Hindlimb muscle (tissue), 1 donor: ENCODE measurements around the gene CSNK1G3. TPM values are rescaled to one million over a fixed set of nuclear protein-coding genes. Genes with fewer than 3 reads are reported as not detected.

Source experiments
- DNase-seq: peaks from one replicate; pipeline ENCODE4 v3.0.0-alpha.2; 2013
- polyA plus RNA-seq: library from polyadenylated mRNA; unstranded; fragments of 120-200 nt; gene quantifications from one replicate; pipeline ENCODE4 v1.2.1, GENCODE V29; 2013; ENCODE audit not compliant: insufficient read length

CSNK1G3 gene
- polyA plus RNA-seq, 1 donor, result 20.7 TPM

DNA sequence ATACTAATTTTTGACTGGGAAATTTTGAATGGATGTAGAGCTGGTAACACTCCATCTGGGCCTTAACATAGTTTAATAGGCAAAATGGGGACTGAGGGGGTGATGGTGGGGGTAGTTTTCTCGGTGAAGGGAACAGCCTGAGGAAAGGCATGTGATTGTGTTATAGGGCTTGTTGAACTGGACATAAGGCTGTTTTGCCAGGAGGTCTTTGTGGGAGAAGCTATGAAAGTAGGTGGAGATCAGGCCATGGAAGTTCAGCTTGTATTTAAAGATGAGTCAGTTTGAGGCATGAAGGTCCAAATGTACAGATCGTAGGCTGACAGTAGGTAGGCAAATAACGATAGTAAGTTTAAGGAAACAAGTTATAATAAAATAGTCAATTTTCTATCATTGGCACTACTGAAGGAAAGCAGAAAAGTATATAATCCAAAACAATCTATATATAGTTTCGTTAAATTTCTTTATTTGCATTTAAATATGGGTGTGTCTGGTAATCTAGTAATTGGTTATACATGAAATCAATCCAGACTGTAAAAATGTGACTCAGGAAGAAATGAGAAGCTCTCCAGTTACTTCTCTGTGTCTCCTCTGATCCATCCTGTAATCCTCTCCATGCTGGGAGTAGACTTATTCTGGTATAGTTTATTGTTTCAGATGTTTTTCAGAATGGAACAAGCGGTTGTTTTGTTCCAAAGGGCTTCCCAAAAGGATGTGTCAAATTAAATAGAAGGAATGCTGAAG lies 2.8 kb downstream of the CSNK1G3 start:
- no peak for DNase-seq

DNA sequence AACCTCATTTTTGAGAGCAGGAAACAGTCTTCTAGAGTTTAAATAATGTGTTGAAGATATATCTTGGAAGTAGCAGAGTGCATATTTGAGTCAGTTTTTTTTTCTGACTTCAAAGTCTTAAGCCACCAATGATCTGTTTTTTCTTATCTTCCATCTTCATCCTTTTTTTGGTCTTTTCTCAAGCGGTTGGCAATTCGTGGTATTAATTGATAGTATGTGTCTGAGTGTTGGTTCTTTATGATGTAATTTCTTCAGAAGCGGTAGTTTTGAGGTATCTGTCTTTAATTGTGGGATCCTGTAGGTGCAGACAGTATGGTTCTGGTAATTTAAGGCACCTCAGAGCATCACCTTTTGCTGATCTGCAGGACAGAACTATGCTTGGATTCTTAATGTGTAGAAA lies 3.9 kb downstream of the CSNK1G3 start:
- DNase-seq, result no peak

DNA sequence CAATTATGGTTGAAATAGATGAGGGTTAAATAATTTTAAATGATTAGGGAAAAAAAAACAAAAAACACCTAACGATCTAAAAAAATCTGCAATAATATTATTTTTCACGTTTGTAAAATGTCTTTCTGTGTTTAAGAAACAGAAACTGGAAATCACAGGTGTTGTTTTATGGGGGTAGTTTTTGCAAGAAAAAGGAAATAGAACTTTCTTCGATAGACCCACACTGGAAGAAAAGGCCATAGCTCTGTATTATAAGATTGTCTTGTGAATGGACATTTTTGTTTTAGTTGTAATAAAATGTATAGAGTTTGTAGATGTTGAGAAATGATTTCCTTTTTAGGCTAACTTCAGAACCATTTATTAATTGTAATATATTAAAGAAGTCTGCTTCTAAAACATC lies 5.5 kb downstream of the CSNK1G3 start:
- DNase-seq, result no peak

DNA sequence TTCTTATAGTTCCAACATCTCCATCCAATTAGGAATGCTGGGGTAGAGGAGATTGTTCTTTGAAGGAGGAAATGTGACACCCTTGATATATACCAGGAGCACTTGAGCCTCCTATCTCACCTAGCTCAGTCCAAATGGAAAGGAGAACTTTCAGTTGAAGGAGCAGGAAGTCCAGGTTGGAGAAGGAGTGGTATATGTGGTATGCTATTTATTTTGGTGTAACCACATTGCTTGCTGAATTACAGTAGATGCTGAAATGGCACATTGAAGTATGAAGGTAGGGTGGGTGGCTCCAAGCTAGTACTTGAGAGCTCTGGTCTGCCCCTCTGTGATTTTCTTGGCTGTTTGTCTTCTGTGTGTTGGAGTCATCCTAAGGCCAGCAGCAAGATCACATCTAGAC lies 6.1 kb downstream of the CSNK1G3 start:
- DNase-seq, result no peak

DNA sequence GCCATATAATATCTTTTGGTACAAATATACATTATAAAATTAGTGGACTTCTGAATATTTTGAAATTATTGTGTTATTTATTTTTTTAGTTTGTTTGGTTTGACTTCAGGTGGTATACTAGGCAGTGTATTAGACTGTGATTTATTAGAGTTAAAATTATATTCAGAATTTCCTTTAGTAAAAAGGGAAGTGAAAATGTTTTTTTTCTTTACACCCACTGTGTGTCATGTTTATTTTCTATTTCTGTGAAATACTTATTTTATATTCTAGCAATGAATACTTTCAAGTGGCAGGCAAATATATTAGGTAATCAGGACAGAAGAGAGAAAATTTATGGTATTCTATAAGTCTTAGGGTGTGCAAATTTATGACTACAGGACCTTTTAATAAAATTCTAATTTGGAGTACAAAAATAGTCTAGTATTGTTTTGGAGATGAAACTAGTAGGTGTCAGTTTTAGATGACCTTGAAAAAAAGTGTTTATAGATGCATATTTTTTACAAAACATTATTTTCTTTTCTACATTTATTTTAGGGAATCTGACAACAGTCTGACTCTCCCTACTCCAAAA lies 8.8 kb downstream of the CSNK1G3 start:
- no peak for DNase-seq

DNA sequence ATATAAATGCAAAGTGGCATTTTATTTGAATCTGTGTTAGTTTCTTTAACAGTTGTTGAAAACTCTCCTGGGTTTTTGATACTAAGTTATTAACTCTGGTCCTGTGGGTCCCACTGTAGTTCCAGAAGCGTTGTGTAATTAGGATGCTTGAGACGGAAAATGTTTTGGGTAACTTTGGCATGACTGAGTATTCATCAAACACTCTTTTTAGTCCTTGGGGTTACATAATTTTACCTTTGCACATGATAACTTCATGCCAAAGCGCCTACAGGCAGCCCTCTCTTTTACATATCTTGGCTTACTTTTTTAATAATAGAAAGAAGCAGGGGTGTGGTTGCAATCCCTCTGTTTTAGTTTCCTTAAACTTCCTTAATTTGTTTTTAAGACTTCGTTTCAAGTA lies 12.2 kb downstream of the CSNK1G3 start:
- DNase-seq, result no peak

DNA sequence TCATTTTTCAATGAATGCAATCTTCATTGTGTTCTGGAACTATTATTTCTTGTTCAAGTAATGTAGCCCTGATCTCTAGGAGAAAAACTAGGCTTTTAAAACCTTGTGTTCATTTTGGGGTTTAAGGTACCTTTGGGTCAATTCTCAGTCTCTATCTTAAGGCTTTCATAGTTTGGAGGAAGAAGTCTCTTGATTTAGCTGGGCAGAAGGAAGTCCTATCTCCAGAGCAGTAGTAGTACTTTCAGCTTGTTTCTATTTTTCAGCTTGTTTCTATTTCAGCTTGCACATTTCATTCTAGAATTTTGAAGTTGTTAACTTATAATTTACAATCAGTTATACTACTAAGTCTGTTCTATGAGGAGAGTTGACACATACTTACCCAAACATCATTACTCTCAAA lies 15.2 kb downstream of the CSNK1G3 start:
- no peak for DNase-seq

DNA sequence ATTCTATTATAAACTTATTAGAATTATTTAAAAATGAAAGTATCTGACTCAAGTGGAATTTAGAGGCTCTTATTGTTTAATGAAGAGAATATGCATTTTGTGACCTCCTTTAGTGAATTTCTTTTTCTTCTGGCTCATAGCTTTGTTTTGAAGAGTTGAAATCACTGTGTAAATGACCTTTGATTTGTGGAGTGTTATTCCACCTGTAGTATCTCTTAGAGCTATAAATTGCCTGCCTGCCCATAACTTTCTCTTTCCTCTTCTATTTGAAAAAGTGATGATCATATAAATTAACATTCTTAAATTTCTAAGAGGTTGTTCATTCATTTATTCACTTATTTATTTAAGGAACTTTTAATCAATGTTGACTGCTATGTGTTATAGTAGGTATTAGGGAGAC lies 16.1 kb downstream of the CSNK1G3 start:
- DNase-seq, result no peak

DNA sequence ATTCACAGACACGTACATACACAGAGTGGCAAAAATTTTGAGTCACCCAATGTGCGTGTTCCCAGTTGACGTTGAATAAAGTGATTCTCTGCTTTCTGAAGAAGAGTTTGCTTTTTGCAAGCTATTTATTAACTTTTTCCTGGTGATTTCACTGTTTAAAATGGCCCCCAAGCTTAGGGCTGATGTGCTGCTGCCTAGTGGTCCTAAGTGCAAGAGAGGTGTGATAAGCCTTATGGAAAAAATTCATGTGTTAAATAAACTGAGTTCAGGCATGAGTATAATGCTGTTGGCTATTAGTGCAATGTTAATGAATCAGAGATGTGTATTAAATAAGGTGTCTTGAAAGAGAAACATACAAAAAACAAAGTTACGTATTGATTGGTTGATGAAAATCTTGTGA lies 16.9 kb downstream of the CSNK1G3 start:
- no peak for DNase-seq

DNA sequence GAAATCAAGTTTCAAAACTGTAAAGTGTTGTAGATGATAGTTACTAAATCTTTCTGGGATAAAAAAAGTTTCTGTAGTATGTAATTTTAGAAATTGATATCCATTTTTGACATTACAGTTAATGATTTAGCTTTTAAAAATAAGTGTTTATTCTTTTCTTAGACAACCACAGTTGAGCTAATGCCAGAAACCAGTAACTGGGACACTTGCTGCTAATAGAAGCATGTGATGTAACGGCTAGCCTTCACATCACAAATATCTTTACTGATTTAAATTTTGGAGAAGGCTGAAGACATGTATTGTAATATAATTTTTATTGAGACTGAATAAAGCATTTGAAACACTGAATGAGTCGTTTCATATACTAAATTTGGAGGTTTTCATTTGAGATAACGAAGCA lies 18.8 kb downstream of the CSNK1G3 start:
- no peak for DNase-seq

DNA sequence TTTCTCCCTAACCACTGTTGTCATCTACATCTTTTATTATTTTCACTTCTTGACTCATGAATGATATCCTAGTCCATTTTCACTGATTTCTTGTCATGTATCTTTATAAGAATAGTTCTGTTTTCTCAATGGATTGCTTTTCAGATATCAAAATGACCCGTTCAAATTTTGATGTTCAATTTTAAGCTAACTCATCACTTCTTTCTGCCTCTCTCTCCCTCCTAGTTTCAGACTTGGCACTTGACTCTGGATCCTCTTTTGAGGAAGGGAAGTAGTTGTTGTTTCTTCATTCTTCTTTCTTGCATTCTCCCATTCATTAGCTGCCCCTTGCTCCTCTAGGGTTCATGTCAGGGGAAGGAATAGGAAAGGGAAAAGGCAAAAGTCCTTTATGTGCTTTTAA lies 23.7 kb downstream of the CSNK1G3 start:
- no peak for DNase-seq

DNA sequence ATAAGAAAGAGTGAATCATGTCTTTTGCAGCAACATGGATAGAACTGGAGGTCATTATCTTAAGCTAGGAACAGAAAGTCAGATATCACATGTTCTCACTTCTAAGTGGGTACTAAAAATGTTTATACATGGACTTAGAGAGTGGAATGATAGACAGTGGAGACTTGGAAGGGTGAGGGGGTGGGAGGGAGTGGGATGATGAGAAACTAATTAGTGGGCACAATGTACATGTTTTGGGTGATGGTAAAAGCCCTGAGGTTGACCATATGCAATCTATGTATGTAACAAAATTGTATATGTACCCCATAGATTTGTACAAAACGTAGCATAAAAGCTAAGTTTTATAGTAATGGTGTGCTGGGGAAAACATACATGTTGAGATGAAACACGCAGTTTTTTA lies 25.3 kb downstream of the CSNK1G3 start:
- no peak for DNase-seq

DNA sequence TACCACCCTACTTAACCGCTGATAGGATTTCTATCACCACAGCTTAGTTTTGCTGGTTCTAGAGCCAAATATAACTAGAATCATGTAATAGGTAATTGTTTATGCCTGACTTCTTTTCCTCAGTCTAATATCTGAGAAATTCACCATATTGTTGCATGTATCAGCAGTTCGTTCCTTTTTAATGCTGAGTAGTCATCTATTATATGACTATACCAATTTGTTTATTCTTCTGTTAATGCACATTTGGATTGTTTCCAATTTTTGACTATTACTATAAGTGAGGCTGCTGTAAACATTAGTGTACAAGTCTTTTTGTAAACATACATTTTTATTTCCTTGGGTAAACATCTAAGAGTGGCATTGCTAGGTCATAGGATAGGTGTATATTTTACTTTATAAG lies 25.9 kb downstream of the CSNK1G3 start:
- DNase-seq, result no peak

DNA sequence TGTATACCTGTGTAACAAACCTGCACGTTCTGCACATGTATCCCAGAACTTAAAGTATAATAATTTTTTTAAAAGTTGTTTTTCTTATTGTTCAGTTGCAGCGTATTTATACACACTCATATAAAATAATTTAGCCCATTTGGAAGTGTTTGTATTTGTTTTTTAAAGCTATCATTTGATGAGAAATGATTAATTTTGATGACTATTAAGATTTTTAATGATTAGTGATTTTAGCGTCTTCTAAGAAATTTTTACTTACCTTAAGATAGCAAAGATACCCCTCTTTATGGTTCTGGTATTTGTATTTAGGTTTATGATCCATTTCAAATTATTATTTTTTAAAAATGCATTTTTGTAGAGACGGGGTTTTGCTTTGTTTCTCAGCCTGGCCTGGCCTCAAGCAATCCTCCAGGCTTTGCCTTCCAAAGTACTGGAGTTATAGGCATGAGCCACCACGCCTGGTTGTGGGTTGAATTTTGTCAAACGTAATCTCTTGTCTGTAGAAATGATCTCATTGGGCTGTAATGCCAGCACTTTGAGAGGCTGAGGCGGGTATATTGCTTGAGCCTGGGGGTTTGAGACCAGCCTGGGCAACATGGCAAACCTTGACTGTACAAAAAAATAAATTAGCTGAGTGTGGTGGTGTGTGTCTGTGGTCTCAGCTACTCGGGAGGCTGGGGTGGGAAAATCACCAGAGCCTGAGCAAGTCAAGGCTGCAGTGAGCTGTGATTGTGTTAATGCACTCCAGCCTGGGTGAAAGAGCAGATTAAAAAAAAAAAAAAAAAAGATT lies 26.9 kb downstream of the CSNK1G3 start:
- no peak for DNase-seq

DNA sequence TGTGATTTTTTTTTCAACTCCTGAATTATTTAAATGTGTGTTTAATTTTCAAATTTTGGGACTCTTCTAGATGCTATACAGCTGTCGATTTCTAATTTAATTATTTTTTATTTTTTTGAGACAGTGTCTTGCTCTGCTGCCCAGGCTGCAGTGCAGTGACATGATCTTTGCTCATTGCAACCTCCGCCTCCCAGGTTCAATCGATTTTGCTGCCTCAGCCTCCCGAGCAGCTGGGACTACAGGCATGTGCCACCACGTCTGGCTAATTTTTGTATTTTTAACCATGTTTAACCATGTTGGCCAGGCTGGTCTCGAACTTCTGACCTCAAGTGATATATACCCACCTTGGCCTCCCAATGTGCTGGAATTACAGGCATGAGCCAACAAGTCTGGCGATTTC lies 28.6 kb downstream of the CSNK1G3 start:
- DNase-seq, result no peak

DNA sequence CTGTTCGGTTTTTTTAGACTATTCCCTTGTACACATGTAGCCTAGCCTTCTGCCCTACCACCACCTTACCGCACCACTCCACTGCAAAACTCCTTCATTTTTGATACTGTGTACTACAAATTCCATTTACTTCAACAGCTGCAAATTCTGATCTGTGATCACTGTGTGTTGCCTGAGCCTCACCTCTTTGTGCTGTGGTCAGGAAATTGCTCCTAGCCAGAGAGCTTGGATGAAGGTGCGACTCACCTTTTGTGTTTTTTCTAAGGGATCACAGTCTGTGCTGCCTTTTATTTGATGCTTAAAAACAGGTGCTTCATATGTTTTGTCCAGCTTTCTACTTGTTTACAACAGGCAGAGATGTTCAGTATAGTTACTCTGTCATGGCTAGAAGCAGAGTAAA lies 31.5 kb downstream of the CSNK1G3 start:
- no peak for DNase-seq

DNA sequence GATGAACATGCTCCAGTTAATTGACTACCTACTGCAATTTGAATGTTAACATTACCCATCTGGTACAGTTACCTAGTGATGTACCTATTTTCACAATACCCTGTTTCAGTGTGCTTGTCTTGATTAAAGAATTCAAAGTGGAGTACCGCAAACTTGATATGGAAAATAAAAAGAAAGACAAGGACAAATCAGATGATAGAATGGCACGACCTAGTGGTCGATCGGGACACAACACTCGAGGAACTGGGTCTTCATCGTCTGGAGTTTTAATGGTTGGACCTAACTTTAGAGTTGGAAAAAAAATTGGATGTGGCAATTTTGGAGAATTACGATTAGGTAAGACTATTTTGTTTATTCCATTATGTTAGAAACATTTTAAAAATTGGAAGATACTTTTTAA lies 33.5 kb downstream of the CSNK1G3 start:
- DNase-seq, result no peak

DNA sequence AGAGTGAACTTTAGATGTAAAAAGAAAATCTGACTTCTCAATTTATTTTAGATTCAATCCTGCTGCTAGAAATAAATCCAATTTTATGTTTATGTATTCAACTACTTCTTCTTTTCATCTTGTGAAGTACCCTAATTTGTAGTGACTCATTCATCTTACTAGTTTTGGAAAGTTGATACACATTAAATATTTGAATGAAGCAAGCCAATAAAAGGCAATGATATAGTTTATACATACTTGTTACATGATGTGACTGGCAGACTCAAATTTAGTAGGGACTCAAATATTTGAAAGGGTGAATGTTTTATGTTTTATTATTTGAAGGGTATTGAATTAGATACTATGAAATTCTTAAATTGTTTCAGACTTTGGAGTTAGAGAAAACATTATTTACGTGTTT lies 34.7 kb downstream of the CSNK1G3 start:
- DNase-seq, result no peak

DNA sequence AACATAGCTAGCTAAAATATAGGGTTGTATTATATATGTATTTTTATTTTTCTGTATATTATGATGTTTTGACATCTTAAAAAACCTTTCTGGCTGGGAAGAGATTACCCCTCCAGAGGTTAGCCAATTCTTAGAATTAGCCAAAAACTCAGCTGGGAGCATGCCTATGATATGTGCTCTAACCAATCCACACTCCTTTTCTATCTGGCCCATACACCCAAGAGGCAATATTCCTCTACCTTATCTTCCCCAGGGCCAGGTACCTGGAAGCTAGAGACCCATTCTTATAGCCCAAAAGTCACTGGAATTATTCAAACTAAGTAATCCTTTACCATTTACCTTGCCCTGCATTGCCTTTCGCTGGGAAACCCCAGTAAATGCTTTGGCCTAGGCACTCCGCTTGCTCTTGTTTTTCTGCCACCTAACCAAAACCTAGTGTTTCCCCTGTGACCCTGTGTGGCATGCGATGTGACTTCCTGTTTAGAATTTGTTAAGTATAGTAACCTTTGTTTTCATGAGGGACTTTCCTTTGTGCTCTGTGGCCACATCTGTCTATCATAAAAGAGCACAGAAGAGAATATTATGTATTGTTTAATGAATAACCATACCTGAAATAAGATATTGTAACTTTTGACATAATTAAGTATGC lies 37.4 kb downstream of the CSNK1G3 start:
- DNase-seq, result no peak

DNA sequence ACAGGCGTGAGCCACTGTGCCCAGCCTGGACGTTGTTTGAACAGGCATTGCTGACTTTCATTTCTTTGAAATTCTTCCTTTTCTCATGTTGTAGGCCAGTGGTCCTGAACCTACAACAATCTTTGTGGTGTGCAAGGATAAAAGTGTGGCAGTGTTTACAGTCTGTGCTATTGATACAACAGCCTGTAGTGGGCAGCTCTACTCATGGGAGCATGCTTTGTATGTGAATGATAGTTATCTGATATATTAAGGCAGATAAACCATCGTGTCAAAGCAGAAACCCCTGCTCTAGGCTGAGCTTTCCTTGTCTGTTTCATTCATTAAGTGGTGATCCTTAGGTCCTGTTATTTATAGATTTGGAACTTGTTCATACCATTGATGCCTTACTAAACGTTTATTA lies 42.6 kb downstream of the CSNK1G3 start:
- no peak for DNase-seq

DNA sequence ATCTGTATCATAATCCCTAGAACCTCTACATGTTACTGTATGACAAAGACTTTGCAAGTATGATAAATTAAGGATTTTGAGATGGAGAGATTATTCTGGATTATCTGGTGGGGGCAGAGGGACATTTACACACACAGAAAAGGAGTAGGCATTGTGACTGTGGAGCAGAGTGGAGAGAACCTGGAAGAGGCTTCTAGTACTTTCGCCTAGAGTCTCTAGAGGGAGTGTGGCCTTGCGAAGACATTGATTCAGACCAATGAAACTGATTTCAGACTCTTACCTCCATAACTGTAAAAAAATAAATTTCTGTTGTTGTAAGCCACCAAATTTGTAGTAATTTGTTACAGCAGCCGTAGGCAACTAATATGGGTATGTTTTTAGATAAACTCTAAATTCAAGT lies 45.9 kb downstream of the CSNK1G3 start:
- DNase-seq, result no peak

DNA sequence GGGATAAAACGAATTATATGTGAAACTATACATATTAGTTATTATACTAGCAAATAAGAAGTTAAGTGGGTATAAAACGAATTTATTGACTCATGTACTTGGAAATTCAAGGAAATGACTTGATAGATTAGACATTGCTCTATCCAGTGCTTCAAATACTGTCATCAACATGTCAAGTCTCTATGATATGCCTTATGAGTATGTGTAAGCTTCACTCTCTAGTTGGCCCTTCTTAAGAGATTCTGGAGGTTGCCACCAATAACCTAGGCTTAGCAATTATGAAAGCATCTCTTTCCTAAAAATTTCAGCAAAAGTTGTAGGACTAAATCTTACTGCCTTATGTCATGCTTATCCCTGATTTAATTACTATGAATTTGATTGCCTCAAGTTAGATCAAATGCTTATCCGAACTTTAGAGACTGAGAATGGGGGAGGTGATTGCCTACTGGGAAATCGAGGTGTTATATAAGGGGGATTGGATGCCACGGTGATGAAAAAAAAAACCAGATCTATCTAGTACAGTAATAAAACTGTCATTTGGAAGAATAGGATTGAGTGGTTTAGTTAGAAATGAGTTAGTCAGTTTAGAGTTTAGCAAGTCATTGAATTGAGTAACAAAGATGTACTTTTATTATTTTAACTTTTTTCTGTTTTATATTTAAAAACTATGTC lies 46.9 kb downstream of the CSNK1G3 start:
- no peak for DNase-seq

DNA sequence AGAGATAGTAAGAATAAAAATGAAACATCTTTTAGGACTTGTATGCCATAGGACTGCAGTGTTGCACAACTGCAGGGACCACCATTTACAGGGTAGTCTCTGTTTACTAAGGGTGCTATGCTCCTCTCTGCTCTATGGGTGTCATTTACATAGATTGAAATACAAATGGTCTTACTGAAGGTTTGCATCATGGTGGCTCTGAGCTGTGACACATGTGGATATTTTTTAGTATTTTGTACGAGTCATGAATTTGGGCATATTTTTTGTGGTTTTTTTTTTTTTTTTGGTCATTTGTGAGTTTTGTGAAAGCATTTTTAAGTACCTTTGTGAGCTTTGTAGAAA lies 47.4 kb downstream of the CSNK1G3 start:
- DNase-seq, result no peak
